GM12873 (cell line): ENCODE results near the gene DRD2.

ENCODE experiments used
- TF ChIP-seq, protein P1 (sequence below): IDR thresholded peaks from 2 replicates; pipeline ENCODE4 v1.5.1; 2012; ENCODE audit warnings: low read depth, mild to moderate bottlenecking, moderate library complexity, low read length, control low read depth; ENCODE audit not compliant: insufficient read depth; ENCODE audit errors: missing control alignments

The DRD2 gene

DNA sequence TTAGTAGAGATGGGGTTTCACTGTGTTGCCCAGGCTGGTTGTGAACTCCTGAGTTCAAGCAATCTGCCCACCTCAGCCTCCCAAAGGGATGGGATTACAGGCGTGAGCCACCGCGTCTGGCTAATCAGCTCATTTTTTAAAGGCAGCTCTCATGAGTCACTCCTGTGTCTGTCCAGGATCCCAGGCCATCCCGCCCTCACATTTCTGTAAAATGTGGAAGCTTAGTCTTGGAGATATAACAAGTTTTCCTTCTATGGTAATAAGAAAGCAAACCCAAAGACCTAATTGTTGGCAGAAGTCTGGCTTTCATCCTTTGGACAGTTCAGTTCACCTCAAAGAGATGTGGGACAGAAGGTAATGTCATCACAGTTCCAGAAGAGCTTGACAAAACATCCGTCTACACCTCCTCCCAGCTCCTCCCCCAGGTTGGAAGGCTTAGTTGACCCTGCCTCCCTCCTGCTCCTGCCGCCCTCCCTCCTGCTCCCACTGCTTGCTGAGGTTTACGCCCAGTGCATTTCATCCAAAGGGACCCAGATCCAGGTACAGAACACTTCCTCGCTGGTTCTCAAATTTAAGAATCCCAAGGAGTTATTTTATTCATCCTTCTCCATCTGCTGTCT is 6.4 kb downstream of the DRD2 start:
- TF ChIP-seq, protein P1, sequence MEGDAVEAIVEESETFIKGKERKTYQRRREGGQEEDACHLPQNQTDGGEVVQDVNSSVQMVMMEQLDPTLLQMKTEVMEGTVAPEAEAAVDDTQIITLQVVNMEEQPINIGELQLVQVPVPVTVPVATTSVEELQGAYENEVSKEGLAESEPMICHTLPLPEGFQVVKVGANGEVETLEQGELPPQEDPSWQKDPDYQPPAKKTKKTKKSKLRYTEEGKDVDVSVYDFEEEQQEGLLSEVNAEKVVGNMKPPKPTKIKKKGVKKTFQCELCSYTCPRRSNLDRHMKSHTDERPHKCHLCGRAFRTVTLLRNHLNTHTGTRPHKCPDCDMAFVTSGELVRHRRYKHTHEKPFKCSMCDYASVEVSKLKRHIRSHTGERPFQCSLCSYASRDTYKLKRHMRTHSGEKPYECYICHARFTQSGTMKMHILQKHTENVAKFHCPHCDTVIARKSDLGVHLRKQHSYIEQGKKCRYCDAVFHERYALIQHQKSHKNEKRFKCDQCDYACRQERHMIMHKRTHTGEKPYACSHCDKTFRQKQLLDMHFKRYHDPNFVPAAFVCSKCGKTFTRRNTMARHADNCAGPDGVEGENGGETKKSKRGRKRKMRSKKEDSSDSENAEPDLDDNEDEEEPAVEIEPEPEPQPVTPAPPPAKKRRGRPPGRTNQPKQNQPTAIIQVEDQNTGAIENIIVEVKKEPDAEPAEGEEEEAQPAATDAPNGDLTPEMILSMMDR = no peak

DNA sequence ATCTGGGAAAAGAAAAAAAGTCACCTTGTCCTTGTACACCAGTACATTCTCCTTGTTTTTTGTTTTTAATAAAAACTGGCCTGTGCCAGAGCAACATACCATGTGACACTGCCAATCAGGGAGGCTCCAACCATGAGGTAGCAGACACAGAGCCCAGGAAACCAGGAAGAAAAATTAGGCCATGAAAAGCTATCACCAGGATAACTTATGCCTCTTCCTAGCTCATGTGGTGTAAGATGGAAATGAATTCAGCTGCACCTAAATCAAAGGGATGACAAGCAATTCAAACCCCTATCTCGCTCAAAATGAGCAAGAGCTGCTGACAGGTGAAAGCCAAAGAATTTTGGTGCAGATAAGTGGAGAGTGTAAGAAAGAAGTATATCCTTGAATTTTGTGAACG is 7.7 kb downstream of the DRD2 start:
- TF ChIP-seq, protein P1 = no peak

DNA sequence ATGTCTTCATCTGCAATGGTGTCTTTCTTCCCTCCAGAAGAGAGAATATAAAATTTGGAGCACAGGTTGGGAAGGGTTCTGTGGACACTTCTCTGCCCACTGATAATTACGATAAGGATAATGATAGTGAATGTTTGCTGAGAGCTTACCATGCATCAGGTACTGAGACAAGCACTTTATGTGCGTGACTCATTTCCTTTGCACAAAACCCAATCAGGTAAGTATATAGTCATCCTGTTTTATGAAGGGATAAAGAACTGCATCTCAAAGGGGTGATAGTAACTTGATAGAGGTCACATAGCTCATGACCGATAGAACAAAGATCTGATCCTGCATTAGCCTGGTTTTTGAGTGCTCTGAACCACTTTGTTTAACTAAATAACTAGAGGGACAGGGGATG is 9.4 kb downstream of the DRD2 start:
- TF ChIP-seq, protein P1 = no peak

DNA sequence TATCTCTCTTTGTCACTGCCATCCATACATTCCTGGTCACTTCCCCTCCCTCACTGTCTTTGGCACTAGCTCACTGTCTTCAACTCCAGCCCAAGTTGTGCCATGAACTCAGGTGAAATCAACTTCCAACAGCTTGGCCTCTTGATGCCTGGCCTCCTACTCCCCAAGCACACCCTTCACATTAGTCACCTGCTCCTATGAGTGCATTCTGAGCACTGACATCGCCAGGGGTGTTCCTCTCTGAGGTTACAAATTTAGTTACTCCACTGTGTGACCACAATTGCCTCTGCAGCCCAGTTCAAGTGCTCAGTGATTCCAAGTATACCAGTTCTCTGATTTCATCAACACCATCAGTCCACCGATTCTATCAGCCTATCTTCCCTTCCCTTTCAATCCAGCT is 10.8 kb downstream of the DRD2 start:
- TF ChIP-seq, protein P1 = no peak

DNA sequence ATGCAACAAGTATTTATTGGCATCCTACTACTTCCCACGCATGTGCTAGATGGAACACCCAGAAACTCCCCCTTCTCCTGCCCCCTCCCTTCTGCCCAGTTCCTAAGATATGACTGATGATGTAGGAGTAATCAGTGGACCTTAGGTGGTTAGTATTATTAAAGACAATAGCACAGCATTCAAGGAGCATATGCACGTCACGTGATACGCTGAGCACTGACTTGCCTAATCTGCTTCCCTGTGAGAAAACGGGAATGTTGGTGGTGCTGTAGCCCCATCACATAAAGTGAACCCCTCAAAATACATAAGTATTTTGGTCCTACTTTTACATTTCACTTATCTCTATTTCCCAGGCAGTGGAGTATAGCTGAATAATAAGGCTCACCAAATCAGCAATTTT is 12.4 kb downstream of the DRD2 start:
- TF ChIP-seq, protein P1 = no peak

DNA sequence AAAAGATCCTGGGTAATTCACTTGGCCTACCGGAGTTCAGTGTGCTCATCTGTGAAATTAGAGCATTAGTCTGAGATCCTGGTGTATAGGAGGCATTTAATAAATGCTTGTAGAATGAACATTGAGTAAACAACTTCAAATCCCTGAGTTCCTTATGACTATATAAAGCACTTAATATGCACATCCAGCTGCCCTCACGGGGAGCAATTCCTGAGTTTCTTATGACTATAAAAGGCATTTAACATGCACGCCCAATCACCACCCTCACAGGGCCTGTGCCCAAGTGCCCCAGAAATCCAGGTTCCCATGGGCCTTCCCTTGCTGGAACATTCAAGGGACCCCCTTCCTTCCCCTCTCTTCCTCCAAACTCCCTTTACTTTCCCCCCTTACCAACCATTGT is 13.6 kb downstream of the DRD2 start:
- TF ChIP-seq, protein P1 = no peak

DNA sequence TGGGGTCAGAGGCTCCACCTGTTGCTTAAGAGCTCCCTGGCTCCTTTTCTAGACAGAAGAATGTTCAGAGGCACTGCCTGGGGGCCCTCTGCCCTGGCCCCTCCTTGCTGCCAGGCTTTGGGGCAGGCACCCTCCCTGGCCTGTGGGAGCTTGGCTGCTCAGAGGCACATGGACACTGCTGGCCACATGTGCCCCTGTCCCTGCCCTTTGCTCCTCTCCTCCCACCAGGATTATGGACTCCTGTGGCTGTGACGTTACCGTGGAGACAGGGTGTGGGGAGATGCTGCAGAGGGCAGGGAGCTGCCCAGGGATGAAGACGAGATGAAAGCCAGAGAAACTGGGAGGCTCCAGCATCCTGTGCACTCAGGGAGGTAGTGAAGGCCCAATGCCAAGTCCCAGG is 14.7 kb downstream of the DRD2 start:
- TF ChIP-seq, protein P1 = no peak

DNA sequence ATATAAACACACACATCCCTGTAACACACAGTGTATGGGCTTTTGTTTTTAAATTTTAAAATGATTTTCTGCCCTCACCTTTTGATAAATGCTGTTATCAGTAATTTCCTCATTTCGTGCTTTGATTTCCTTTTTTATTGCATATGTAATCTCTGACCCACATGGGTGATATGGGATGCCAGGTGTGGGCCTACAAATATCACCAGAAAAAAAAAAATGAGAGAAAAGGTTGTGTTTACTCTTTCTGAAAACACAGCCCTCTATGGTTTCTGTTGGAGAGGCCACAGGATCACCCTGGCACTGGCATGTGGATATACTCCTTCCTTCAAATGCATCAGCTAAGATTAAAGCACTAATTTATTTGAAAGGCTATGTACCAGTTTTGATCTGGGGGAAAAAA is 17.0 kb downstream of the DRD2 start:
- TF ChIP-seq, protein P1 = no peak
